Left lung (tissue), 10 donors: Measurements from ENCODE around the gene MACO1. TPM values are rescaled to one million over a fixed set of nuclear protein-coding genes. Genes with fewer than 3 reads are reported as not detected.
"Not testable (repeated sequence)": the region's sequence is repeated elsewhere in the genome, so short reads cannot be mapped to it uniquely, and the experiment has no call there.

Source experiments
- ATAC-seq: fragments of 200-7000 bp; cut with Tn5 transposase; one replicate; pipeline ENCODE4 v1.9.1; 2020; ENCODE audit warnings: moderate library complexity
- DNase-seq, 4 donors: peaks; one replicate each; pipeline ENCODE4 v3.0.0-alpha.2; 2013 to 2020
- H3K27ac ChIP-seq, 2 donors: fragments of 200-600 bp; sonication (generic) in 1 of 2; one replicate each; pipeline versions ENCODE4 v1.5.0 to v1.8.0; 2020 to 2021
- H3K27me3 ChIP-seq, 2 donors: fragments of 200-600 bp; sonication (generic) in 1 of 2; one replicate each; pipeline versions ENCODE4 v1.5.0 to v1.8.0; 2020 to 2021
- H3K36me3 ChIP-seq, 2 donors: fragments of 200-600 bp; sonication (generic) in 1 of 2; one replicate each; pipeline versions ENCODE4 v1.5.0 to v1.8.0; 2020 to 2021
- H3K4me1 ChIP-seq, 2 donors: fragments of 200-600 bp; one replicate each; pipeline ENCODE4 v1.8.0; 2021
- H3K4me3 ChIP-seq, 2 donors: fragments of 200-600 bp; sonication (generic) in 1 of 2; one replicate each; pipeline versions ENCODE4 v1.5.0 to v1.8.0; 2020 to 2021; ENCODE audit warnings: mild to moderate bottlenecking in 1 of 2
- H3K9me3 ChIP-seq, 2 donors: fragments of 200-600 bp; sonication (generic) in 1 of 2; one replicate each; pipeline versions ENCODE4 v1.5.0 to v1.8.0; 2020 to 2021
- intact Hi-C, 2 donors: fragments of 100-400 bp; cut with DNase I; formaldehyde crosslinking; loops; one replicate each; pipeline versions ENCODE4 v1.11.2 to v1.14.2; 2022
- polyA plus RNA-seq, 6 donors: library from polyadenylated mRNA; unstranded; fragments of 120-200 nt; gene quantifications; one replicate each; pipeline ENCODE4 v1.2.1, GENCODE V29; 2013; ENCODE audit not compliant: insufficient read length in 6 of 6
- total RNA-seq, 2 donors: library from RNA; stranded (reverse); fragmentation: NEBNext Ultra II Directional; extraction: Animal tissue kit (Norgen Biotek cat#: 25700); gene quantifications; one replicate each; pipeline ENCODE4 v1.2.1, GENCODE V29; 2021
- TF ChIP-seq, protein P1 (sequence below), 2 donors: fragments of 200-600 bp; sonication (generic) in 1 of 2; IDR thresholded peaks; one replicate each; pipeline versions ENCODE4 v1.5.0 to v1.8.0; 2021; ENCODE audit warnings: antibody characterized with exemption in 2 of 2
- donor health status: DM: no; HTN: yes; CAD: no.
- donor health status: DM: no; HTN: no; CAD: no.

MACO1 gene
- total and polyA plus RNA-seq, 8 donors = 18.8 to 26.7 (median 25.6) TPM

DNA sequence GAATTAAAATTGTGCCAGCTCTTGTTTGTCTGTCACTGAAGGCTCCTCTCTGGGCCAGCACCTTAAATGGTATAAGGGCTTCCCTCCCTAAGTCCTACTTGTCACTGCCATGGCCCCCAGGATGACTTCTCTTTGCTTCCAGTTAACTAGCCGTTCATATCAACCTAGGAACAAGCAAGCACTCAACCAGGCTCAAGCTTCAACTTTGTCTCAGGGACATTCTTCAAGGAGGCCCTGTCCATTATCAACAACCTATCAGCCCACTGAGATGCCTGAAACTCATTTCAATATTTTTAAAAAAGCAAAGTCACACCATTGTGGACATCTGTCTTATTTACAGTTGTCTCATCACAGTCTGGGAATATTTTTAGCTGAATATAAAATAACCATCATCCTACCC is 11.4 kb upstream of the MACO1 start:
- intact Hi-C loops = not testable (repeated sequence)

DNA sequence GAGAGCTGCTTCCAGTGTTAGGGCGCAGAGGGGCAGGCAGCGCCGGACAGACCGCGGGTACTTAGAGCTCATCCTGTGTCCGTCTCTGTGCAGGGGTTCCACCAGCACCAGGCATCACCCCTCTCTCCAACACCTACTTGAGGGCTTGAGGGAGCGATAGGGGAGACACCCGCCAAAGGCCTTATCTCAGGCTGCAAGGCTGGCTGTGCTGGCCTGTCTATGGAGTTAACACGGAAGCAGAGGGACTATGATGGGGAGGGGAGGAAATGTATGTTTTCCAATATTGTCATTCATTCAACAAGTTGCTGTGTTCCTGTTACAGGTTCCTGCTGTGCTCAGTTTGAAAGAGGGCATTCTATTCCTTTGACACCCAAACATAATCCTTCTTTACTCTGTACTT is 10.0 kb upstream of the MACO1 start, which contains the start of gene RHCE:
Gene RHCE, minus strand, starts transcription at position 111 of the 400 bp plus-strand sequence. Its CDS starts 39 bp downstream, at position 72.
- H3K4me3 ChIP-seq, DNase-seq, H3K9me3 ChIP-seq, H3K36me3 ChIP-seq, H3K4me1 ChIP-seq, H3K27ac ChIP-seq, H3K27me3 ChIP-seq, ATAC-seq, intact Hi-C loops: not testable (repeated sequence)

More for the DNA sequence above, 11.4 kb upstream of the MACO1 start:
- H3K4me1 ChIP-seq, H3K9me3 ChIP-seq, H3K27me3 ChIP-seq, DNase-seq, H3K27ac ChIP-seq, H3K4me3 ChIP-seq, ATAC-seq, H3K36me3 ChIP-seq: not testable (repeated sequence)

DNA sequence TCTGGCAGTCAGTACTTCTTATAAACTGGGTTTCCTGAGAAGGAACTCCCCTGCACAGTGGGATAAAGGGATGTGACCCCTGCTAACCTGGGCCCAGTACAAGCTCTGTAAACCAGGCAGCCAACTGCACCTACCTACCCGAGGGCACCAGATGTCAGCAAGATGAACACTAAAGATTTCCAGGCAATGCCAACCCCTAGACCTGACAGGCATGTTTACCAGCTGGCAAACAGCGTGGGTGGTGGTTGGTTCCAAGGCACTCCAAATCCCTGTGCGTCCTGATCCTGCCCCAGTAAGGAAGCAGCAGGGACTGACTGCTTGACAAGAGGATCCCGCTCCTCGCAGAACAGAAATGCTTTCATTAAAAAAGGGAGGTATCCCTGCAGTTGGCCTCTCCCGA is 7.5 kb upstream of the MACO1 start:
- H3K27me3 ChIP-seq, H3K9me3 ChIP-seq, DNase-seq, intact Hi-C loops, H3K36me3 ChIP-seq, H3K27ac ChIP-seq, H3K4me1 ChIP-seq, H3K4me3 ChIP-seq: not testable (repeated sequence)
- ATAC-seq = peak; percentile 59

DNA sequence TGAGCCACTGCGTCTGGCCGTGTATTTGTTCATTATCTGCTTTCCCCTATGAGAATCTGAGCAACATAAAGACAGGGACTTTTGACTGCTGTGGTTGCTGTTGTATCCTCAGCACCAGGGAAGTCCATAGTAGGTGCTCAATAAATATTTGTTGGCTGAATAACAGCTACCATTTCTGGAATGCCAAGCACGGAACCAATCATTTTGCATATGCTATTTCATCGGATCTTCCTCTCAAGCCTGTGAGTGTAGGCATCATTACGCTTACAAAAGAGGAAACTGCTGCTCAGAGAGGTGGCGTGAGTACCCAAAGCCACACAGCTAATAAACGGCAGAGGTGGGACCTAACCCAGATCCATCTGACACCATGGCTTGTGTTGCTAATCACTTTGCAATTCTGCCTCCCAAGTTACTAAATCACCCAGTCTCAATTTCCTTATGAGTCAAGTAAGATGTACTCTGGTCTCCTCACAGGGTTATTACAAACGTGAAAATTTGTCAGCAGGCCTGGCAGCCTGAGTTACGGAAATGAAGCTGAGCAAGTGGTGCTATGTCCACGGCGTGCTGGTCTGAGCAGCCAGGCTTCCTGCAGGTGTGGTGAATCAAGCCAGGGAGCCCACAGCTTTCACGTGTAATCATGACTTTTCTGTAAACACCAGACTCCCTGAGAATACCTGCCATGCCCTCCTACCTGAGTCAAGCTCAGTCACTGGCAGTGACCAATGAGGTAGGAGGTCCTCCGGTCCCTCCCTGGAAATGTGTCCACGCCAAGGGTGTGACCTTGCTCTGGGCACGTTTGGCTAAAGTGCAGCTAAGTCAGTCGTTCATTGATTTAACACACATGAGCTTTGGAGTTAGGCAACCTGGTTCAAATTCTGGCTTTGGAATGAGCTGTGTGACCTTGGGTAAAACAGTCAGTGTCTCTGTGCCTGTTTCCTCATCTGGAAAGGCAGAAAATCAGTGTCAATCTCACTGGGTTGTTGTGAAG is 5.3 kb upstream of the MACO1 start:
- no peaks in the 10 kb centered on the region for H3K36me3 ChIP-seq
- intact Hi-C loops = no loop called here
- DNase-seq (no peak), ATAC-seq (no peak)
- no peaks in the 10 kb centered on the region for H3K9me3 ChIP-seq
- TF ChIP-seq, protein P1, sequence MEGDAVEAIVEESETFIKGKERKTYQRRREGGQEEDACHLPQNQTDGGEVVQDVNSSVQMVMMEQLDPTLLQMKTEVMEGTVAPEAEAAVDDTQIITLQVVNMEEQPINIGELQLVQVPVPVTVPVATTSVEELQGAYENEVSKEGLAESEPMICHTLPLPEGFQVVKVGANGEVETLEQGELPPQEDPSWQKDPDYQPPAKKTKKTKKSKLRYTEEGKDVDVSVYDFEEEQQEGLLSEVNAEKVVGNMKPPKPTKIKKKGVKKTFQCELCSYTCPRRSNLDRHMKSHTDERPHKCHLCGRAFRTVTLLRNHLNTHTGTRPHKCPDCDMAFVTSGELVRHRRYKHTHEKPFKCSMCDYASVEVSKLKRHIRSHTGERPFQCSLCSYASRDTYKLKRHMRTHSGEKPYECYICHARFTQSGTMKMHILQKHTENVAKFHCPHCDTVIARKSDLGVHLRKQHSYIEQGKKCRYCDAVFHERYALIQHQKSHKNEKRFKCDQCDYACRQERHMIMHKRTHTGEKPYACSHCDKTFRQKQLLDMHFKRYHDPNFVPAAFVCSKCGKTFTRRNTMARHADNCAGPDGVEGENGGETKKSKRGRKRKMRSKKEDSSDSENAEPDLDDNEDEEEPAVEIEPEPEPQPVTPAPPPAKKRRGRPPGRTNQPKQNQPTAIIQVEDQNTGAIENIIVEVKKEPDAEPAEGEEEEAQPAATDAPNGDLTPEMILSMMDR (IDR thresholded peaks at IDR 0.05) = no peak
- H3K27me3 ChIP-seq = no peaks in the 10 kb centered on the region
- H3K27ac ChIP-seq = no peak overlapping the region
- H3K4me1 ChIP-seq = peaks cover 0 to 6% of the 10 kb centered on the region in 2 donors
- no peak overlapping the region for H3K4me3 ChIP-seq

DNA sequence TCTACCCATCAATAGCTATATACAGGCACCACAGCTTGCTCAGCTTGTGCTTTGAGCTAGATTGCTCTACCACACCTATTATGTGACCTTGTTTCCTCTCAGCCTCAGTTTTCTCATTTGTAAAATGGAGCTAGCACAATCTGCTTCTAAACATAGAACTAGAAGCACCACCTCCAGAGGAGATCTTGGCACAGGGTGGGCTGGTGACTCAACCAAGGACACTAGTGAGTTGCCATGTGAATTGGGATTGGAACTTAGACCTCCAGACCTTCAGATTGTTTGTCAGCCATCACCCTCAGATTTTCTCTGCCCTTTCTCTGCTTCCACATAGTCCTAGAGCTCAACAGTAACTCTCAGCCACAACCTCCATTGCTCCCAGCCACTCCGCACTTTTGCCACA is 3.0 kb upstream of the MACO1 start:
- Histone ChIP-seq H3K27me3 (no peaks in the 10 kb centered on the region), H3K4me1 (peaks cover 7 to 20% of the 10 kb centered on the region in 2 donors), H3K9me3 (no peaks in the 10 kb centered on the region), H3K4me3 (no peak overlapping the region), H3K27ac (no peak overlapping the region), H3K36me3 (no peaks in the 10 kb centered on the region)
- no peak for DNase-seq
- ATAC-seq = no peak
- intact Hi-C loops = no loop called here
- TF ChIP-seq, protein P1 (IDR thresholded peaks at IDR 0.05) = no peak

DNA sequence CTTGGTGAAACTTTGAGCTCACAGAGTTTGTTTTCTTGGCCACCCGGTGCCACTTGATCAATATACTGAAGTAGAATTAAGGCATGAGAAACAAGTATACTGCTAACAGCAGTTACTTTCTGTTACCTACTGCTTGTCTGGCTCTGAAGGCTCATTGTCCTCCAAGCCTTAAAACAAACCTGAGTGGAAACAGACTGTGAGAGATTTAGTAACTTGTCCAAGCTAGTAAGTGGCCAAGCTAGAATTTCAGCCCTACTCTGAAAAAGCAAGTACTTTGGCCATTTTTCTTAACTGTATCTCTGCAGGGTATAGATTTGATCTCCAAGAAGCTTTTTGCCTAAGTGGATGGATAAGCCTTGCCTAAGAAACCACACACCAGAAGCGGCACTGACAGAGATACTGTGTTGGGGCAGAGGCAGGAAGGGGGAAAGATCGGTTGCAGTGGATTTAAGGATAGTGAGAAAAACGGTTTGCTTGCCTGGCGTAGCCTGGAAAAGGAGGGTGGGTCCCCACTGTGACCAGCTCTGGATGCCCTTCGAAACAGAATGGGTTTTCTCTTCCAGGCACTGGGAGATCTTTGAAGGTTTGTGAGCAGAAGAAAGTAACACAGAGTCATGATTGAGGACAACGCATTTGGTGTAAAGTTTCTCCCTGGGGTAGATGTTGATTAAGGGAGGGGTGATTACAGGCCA is 2.1 kb upstream of the MACO1 start:
- no peaks in the 10 kb centered on the region for H3K36me3 ChIP-seq
- ATAC-seq = no peak
- no peak for DNase-seq
- no peak overlapping the region for H3K4me3 ChIP-seq
- TF ChIP-seq, protein P1 (IDR thresholded peaks at IDR 0.05) = no peak
- no peaks in the 10 kb centered on the region for H3K9me3 ChIP-seq
- intact Hi-C loops = no loop called here
- H3K4me1 ChIP-seq = peaks cover 8 to 29% of the 10 kb centered on the region in 2 donors
- H3K27ac ChIP-seq = no peak overlapping the region
- H3K27me3 ChIP-seq = no peaks in the 10 kb centered on the region
